Fibroblast of lung (primary cell): Measurements from ENCODE around the gene SORBS1. TPM values are rescaled to one million over a fixed set of nuclear protein-coding genes. Genes with fewer than 3 reads are reported as not detected.

ENCODE experiments used
- DNase-seq, 2 donors: peaks; one replicate each; pipeline versions ENCODE4 v3.0.0 to v3.0.0-alpha.2; 2010; ENCODE audit warnings: low read depth in 2 of 2
- H2AFZ ChIP-seq: 2 replicates; pipeline ENCODE4 v1.5.1; 2012; ENCODE audit warnings: low read length, control low read depth, inconsistent platforms
- H3K27ac ChIP-seq: 2 replicates; pipeline ENCODE4 v1.5.1; 2011; ENCODE audit warnings: low read length, control low read depth; ENCODE audit not compliant: insufficient read depth
- H3K27me3 ChIP-seq: 2 replicates; pipeline ENCODE4 v1.5.1; 2011; ENCODE audit warnings: mild to moderate bottlenecking, low read length; ENCODE audit not compliant: control insufficient read depth, insufficient read depth
- H3K36me3 ChIP-seq: 2 replicates; pipeline ENCODE4 v1.5.1; 2011; ENCODE audit warnings: low read length; ENCODE audit not compliant: control insufficient read depth, insufficient read depth
- H3K4me1 ChIP-seq: 2 replicates; pipeline ENCODE4 v1.5.1; 2011; ENCODE audit warnings: low read length; ENCODE audit not compliant: control insufficient read depth, insufficient read depth; ENCODE audit errors: extremely low read depth
- H3K4me2 ChIP-seq: 2 replicates; pipeline ENCODE4 v1.5.1; 2011; ENCODE audit warnings: low read length, control low read depth; ENCODE audit not compliant: insufficient read depth; ENCODE audit errors: extremely low read depth
- H3K4me3 ChIP-seq, 4 experiments: fragments of 200-600 bp in 1 of 4; sonication (generic) in 1 of 4; replicated peaks in 1 of 4; 2 replicates each; pipeline ENCODE4 v1.5.1; 2011 to 2016; ENCODE audit warnings: low read length in 4 of 4, low read depth in 3 of 4, mild to moderate bottlenecking in 3 of 4, control low read depth in 2 of 4, inconsistent platforms in 1 of 4, mixed read lengths in 1 of 4; ENCODE audit not compliant: insufficient read depth in 1 of 4; ENCODE audit errors: control extremely low read depth in 1 of 4
- H3K79me2 ChIP-seq: 2 replicates; pipeline ENCODE4 v1.5.1; 2012; ENCODE audit warnings: mild to moderate bottlenecking, low read length, inconsistent platforms; ENCODE audit not compliant: control insufficient read depth, insufficient read depth
- H3K9ac ChIP-seq: 2 replicates; pipeline ENCODE4 v1.5.1; 2011; ENCODE audit warnings: mild to moderate bottlenecking, low read length, control low read depth; ENCODE audit not compliant: insufficient read depth
- H3K9me3 ChIP-seq: 2 replicates; pipeline ENCODE4 v1.5.1; 2012; ENCODE audit warnings: low read depth, low read length; ENCODE audit not compliant: control insufficient read depth, insufficient read depth
- H4K20me1 ChIP-seq: 2 replicates; pipeline ENCODE4 v1.5.1; 2011; ENCODE audit warnings: low read length; ENCODE audit not compliant: control insufficient read depth, insufficient read depth; ENCODE audit errors: extremely low read depth
- EZH2 ChIP-seq: IDR thresholded peaks from 2 replicates; pipeline ENCODE4 v1.5.1; 2012; ENCODE audit warnings: low read length, control low read depth, mild to moderate bottlenecking; ENCODE audit errors: missing control alignments
- polyA plus RNA-seq, 2 donors: library from polyadenylated mRNA; depleted of rRNA in 1 of 2; stranded (reverse) in 1 of 2; unstranded in 1 of 2; fragments of >200 nt; gene quantifications; 2 replicates each; pipeline ENCODE4 v1.2.1, GENCODE V29; 2011 to 2012; ENCODE audit warnings: missing spikeins in 1 of 2
- total RNA-seq: library from RNA; depleted of rRNA; stranded (reverse); fragments of >200 nt; gene quantifications from 2 replicates; pipeline ENCODE4 v1.2.1, GENCODE V29; 2014
- TF ChIP-seq, protein P1 (sequence below), 2 donors: IDR thresholded peaks in 1 of 2; conservative IDR thresholded peaks in 1 of 2; 1 replicate in 1 of 2; 2 replicates in 1 of 2; pipeline ENCODE4 v1.5.1; 2011 to 2012; ENCODE audit warnings: low read length in 2 of 2, control low read depth in 1 of 2, inconsistent platforms in 1 of 2, low read depth in 1 of 2, mild to moderate bottlenecking in 1 of 2

The SORBS1 gene
- total and polyA plus RNA-seq, 2 donors (not counting 1 experiment from before 2014, with no cell fraction given), result 0.33 to 0.50 TPM

DNA sequence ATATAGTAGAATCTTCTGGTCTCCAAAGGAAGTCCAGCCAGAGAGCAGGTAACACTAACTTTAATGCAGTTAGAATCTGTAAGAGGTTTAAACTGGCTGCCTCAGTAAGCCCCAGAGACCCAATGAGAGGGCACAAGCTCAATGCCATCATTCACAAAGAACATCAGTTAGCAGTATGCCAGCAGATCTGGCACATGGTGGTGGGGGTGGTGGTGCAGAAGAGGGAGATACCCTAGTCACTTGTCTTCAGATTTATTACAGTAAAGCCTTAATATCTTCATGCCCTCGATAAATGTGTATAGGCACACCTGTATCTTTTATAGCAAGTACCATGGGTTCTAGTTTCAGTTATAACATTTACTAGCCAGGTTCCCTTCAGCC lies 86.2 kb downstream of the SORBS1 start:
- no peak for DNase-seq
- H3K4me2 ChIP-seq, result no peak overlapping the region
- H3K27ac ChIP-seq, result no peak overlapping the region
- no peak overlapping the region for H2AFZ ChIP-seq
- TF ChIP-seq, protein P1, sequence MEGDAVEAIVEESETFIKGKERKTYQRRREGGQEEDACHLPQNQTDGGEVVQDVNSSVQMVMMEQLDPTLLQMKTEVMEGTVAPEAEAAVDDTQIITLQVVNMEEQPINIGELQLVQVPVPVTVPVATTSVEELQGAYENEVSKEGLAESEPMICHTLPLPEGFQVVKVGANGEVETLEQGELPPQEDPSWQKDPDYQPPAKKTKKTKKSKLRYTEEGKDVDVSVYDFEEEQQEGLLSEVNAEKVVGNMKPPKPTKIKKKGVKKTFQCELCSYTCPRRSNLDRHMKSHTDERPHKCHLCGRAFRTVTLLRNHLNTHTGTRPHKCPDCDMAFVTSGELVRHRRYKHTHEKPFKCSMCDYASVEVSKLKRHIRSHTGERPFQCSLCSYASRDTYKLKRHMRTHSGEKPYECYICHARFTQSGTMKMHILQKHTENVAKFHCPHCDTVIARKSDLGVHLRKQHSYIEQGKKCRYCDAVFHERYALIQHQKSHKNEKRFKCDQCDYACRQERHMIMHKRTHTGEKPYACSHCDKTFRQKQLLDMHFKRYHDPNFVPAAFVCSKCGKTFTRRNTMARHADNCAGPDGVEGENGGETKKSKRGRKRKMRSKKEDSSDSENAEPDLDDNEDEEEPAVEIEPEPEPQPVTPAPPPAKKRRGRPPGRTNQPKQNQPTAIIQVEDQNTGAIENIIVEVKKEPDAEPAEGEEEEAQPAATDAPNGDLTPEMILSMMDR (conservative IDR thresholded peaks at IDR 0.05 in 1 of 2, IDR thresholded peaks at IDR 0.05 in 1 of 2; ENCODE audit: low read depth in 1 of 2, low read length in 2 of 2), result no peak
- no peak for TF ChIP-seq EZH2
- H3K79me2 ChIP-seq, result no peaks in the 10 kb centered on the region
- no peaks in the 10 kb centered on the region for H4K20me1 ChIP-seq
- H3K4me1 ChIP-seq, result no peaks in the 10 kb centered on the region
- H3K4me3 ChIP-seq, result no peak overlapping the region
- no peaks in the 10 kb centered on the region for H3K9me3 ChIP-seq
- H3K36me3 ChIP-seq, result no peaks in the 10 kb centered on the region
- no peaks in the 10 kb centered on the region for H3K27me3 ChIP-seq
- H3K9ac ChIP-seq, result no peak overlapping the region

DNA sequence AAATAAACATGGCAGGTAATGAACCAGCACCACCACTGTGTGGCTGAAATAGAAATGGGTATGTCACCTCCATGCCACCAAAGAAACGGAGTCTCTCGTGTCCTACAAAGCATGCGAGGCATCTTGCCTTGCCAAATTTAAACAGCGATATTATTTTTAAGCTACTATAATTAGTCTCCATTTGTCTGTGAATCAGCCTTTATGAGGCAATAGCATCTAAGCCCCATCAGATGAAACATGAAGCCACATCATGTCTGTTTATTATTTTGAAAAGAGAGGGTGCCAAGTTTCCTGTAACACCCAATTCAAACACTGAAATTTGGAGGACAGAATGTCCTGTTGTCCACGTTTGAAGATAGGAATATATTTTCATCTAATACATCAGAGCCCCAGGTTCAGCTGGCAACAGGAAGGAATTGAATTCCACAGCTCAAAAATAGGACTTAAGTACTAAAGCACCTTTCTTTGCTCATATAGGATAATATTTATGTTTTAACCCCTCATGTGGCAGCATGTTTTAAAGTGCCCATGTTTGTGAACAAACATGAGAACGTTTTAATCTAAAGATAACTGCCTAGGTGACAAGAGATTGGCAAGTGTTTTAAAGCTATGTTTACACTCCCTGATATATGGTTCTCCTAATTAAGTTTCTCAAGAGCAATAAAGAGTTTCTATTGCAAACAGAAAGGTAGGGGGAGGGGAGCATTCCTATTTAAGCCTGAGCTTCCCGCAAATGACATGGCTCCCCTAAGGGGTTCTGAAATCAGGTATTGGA lies 86.8 kb downstream of the SORBS1 start:
- Histone ChIP-seq H3K4me3 (peak overlapping the region in 1 of 4 experiments; percentile 4), H3K9ac (no peak overlapping the region), H3K4me2 (no peak overlapping the region), H3K9me3 (no peaks in the 10 kb centered on the region), H3K27me3 (no peaks in the 10 kb centered on the region), H3K27ac (no peak overlapping the region), H2AFZ (no peak overlapping the region), H3K36me3 (no peaks in the 10 kb centered on the region), H3K79me2 (no peaks in the 10 kb centered on the region), H4K20me1 (no peaks in the 10 kb centered on the region), H3K4me1 (no peaks in the 10 kb centered on the region)
- peak; percentile 65 to 77 for DNase-seq
- TF ChIP-seq, protein P1 (conservative IDR thresholded peaks at IDR 0.05 in 1 of 2, IDR thresholded peaks at IDR 0.05 in 1 of 2; ENCODE audit: low read depth in 1 of 2, low read length in 2 of 2), result no peak
- no peak for TF ChIP-seq EZH2

DNA sequence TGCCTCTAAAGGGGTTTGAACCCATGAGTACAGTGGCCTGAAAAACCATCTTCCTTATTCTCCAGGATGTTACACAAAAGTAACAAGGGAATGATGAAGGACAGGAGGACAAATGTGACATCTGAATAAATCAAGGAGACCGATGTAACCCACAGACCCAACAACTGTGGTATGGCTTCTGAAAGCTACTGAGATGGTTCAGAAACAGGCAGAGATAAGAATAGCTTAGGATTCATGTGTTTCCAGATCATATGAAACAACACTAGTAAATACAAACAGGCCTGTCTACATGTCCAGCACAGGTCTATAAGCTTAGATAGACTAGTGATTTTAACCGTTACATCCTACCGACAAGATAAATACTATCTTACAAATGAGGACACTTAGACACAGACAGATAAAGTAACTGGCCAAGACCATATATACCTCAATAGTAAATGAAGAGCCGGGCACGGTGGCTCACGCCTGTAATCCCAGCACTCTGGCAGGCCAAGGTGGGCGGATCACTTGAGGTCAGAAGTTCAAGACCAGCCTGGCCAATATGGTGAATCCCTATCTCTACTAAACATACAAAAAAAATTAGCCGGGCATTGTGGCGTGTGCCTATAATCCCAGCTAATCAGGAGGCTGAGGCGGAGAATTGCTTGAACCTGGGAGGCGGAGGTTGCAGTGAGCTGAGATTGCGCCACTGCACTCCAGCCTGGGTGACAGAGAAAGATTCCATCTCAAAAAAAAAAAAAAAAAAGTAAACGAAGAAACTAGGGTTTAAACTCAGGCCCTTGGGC lies 88.7 kb downstream of the SORBS1 start:
- no peak overlapping the region for H2AFZ ChIP-seq
- H4K20me1 ChIP-seq, result no peaks in the 10 kb centered on the region
- no peak overlapping the region for H3K27ac ChIP-seq
- no peak for DNase-seq
- H3K79me2 ChIP-seq, result no peaks in the 10 kb centered on the region
- no peak overlapping the region for H3K9ac ChIP-seq
- no peak for TF ChIP-seq EZH2
- TF ChIP-seq, protein P1 (conservative IDR thresholded peaks at IDR 0.05 in 1 of 2, IDR thresholded peaks at IDR 0.05 in 1 of 2; ENCODE audit: low read depth in 1 of 2, low read length in 2 of 2), result no peak
- no peaks in the 10 kb centered on the region for H3K36me3 ChIP-seq
- no peaks in the 10 kb centered on the region for H3K9me3 ChIP-seq
- no peaks in the 10 kb centered on the region for H3K27me3 ChIP-seq
- H3K4me1 ChIP-seq, result no peaks in the 10 kb centered on the region
- H3K4me3 ChIP-seq, result no peak overlapping the region
- H3K4me2 ChIP-seq, result no peak overlapping the region
